ENCODE results near the gene CHCHD3. TPM values are rescaled to one million over a fixed set of nuclear protein-coding genes. Genes with fewer than 3 reads are reported as not detected.

CHCHD3 gene
- total and polyA plus RNA-seq, 2 donors from 2014 or later, result 53.9 to 77.3 TPM

DNA sequence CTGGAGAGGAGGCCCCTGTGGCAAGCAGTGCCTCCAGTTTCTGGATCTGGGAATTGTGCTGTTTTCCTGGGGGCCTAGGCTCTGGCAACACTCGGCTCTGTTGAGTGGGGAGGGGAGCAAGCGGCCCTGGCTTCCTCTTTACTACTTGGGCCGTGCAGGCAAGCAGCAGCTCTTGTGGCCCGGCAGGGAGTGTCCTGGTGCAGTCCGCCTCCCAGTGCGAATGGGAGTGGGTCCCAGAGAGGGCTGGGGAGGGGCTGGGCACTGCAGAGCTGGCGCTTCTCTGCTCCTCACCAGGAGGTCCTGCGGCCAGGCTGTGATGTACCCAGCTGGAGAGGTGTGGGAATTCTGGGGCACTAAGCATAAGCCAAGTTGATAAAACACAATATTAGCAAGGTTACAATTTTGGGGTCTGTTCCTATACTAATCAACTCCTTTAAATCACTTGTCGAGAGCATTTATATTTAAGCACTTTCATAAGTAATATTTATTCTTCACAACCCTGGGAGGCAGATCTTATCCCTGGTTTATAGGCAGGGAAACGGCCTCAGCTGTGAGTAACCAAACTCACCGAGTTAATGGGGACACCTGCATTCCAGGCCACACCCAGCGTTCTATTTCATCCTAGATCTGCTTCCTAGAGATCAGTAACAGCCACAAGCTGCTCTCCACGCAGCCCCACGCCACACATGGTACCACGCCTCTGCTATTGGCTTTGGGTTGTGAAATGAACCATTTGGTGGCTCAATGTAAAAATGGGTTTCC, 322.2 kb downstream of the CHCHD3 start:
- no peaks in the 10 kb centered on the region for H3K36me3 ChIP-seq (ENCODE audit: control insufficient read depth in 2 of 3, insufficient read depth in 3 of 3, low read length in 3 of 3)
- no peak overlapping the region for H3K9ac ChIP-seq (ENCODE audit: low read length in 3 of 3)
- intact Hi-C loops (cut with DNase I), result no loop called here
- no peaks in the 10 kb centered on the region for H3K9me3 ChIP-seq (ENCODE audit: control insufficient read depth in 2 of 3, insufficient read depth in 1 of 3, low read length in 3 of 3)
- FAIRE-seq (no peak), DNase-seq (no peak)
- no peaks in the 10 kb centered on the region for H3K4me1 ChIP-seq (ENCODE audit: control insufficient read depth in 2 of 3, insufficient read depth in 2 of 3, low read depth in 1 of 3, low read length in 3 of 3)
- no peak overlapping the region for H3K27ac ChIP-seq (ENCODE audit: low read depth in 2 of 2, low read length in 2 of 2)
- H3K27me3 ChIP-seq (ENCODE audit: control insufficient read depth, insufficient read depth, low read length), result no peaks in the 10 kb centered on the region
- TF ChIP-seq, protein P1, sequence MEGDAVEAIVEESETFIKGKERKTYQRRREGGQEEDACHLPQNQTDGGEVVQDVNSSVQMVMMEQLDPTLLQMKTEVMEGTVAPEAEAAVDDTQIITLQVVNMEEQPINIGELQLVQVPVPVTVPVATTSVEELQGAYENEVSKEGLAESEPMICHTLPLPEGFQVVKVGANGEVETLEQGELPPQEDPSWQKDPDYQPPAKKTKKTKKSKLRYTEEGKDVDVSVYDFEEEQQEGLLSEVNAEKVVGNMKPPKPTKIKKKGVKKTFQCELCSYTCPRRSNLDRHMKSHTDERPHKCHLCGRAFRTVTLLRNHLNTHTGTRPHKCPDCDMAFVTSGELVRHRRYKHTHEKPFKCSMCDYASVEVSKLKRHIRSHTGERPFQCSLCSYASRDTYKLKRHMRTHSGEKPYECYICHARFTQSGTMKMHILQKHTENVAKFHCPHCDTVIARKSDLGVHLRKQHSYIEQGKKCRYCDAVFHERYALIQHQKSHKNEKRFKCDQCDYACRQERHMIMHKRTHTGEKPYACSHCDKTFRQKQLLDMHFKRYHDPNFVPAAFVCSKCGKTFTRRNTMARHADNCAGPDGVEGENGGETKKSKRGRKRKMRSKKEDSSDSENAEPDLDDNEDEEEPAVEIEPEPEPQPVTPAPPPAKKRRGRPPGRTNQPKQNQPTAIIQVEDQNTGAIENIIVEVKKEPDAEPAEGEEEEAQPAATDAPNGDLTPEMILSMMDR (IDR thresholded peaks at IDR 0.05; ENCODE audit: borderline replicate concordance, extremely low read depth, insufficient read depth), result no peak
- no peak overlapping the region for H3K4me3 ChIP-seq (ENCODE audit: low read length in 3 of 3)

DNA sequence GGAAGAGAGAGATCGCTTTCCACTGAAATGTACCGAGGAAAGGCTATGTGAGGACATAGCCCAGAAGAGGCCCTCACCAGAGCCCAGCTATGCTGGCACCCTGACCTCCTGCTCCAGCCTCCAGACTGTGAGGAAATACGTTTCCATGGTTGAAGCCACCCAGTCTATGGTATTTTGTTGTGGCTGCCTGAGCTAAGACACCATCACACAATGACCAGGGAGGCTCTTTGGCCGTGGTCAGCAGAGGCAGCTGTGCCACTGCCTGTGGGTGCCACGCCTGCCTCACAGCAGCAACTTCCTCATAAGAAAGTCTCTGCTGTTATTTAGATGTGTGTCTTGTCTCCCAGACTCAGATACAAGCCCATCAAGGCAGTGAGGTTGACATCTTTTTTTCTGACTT, 322.9 kb downstream of the CHCHD3 start:
- TF ChIP-seq, protein P1 (IDR thresholded peaks at IDR 0.05; ENCODE audit: borderline replicate concordance, extremely low read depth, insufficient read depth), result no peak
- no peaks in the 10 kb centered on the region for H3K27me3 ChIP-seq (ENCODE audit: control insufficient read depth, insufficient read depth, low read length)
- no peaks in the 10 kb centered on the region for H3K9me3 ChIP-seq (ENCODE audit: control insufficient read depth in 2 of 3, insufficient read depth in 1 of 3, low read length in 3 of 3)
- no peaks in the 10 kb centered on the region for H3K36me3 ChIP-seq (ENCODE audit: control insufficient read depth in 2 of 3, insufficient read depth in 3 of 3, low read length in 3 of 3)
- intact Hi-C loops (cut with DNase I), result no loop called here
- no peaks in the 10 kb centered on the region for H3K4me1 ChIP-seq (ENCODE audit: control insufficient read depth in 2 of 3, insufficient read depth in 2 of 3, low read depth in 1 of 3, low read length in 3 of 3)
- H3K27ac ChIP-seq (ENCODE audit: low read depth in 2 of 2, low read length in 2 of 2), result no peak overlapping the region
- no peak overlapping the region for H3K9ac ChIP-seq (ENCODE audit: low read length in 3 of 3)
- H3K4me3 ChIP-seq (ENCODE audit: low read length in 3 of 3), result no peak overlapping the region
- no peak for FAIRE-seq
- DNase-seq, result no peak

GRCh38 chr7:132757783-132758182, 324.1 kb downstream of the CHCHD3 start:
- no peak for DNase-seq
- no peaks in the 10 kb centered on the region for H3K9me3 ChIP-seq (ENCODE audit: control insufficient read depth in 2 of 3, insufficient read depth in 1 of 3, low read length in 3 of 3)
- no peaks in the 10 kb centered on the region for H3K36me3 ChIP-seq (ENCODE audit: control insufficient read depth in 2 of 3, insufficient read depth in 3 of 3, low read length in 3 of 3)
- H3K27ac ChIP-seq (ENCODE audit: low read depth in 2 of 2, low read length in 2 of 2), result no peak overlapping the region
- no peak for FAIRE-seq
- no peak overlapping the region for H3K9ac ChIP-seq (ENCODE audit: low read length in 3 of 3)
- intact Hi-C loops (cut with DNase I), result no loop called here
- TF ChIP-seq, protein P1 (IDR thresholded peaks at IDR 0.05; ENCODE audit: borderline replicate concordance, extremely low read depth, insufficient read depth), result no peak
- H3K27me3 ChIP-seq (ENCODE audit: control insufficient read depth, insufficient read depth, low read length), result no peaks in the 10 kb centered on the region
- no peak overlapping the region for H3K4me3 ChIP-seq (ENCODE audit: low read length in 3 of 3)
- no peaks in the 10 kb centered on the region for H3K4me1 ChIP-seq (ENCODE audit: control insufficient read depth in 2 of 3, insufficient read depth in 2 of 3, low read depth in 1 of 3, low read length in 3 of 3)

Data from kidney (tissue), 14 donors.